GM18867 (cell line): ENCODE data around the gene SPACA4.

ENCODE experiments used
- ATAC-seq: cut with Tn5 transposase; IDR thresholded peaks from one replicate; pipeline ENCODE4 v1.9.1; 2021; ENCODE audit warnings: mild to moderate bottlenecking, moderate library complexity; ENCODE audit not compliant: unreplicated experiment

SPACA4 gene

DNA sequence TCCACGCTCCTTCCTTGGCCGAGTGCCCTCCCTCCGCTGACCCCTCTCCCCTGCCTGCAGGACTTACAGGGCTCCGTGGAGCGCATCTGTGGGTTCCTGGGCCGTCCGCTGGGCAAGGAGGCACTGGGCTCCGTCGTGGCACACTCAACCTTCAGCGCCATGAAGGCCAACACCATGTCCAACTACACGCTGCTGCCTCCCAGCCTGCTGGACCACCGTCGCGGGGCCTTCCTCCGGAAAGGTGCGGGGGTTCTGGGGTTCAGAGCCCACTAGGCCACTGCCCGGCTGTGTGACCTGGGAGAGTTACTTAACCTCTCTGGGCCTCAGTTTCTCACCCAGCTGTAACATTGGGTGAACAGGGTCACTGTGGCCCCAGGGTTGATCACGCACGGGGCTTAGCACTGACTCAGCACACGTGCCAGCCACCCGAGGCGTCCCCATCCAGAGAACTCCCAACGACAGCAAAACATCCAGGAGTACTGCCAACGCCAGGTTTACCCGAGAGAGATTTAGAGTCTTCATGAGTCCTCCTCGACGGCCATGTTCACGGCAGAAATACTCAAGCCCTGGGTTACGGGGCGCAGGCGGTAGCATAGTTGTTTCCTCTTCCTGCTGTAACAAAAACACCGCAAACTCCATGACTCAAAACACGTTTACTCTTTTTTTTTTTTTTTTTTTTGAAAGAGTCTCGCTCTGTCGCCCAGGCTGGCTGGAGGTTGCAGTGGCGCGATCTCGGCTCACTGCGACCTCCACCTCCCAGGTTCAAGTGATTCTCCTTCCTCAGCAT, 9.7 kb upstream of the SPACA4 start:
- ATAC-seq: no peak

DNA sequence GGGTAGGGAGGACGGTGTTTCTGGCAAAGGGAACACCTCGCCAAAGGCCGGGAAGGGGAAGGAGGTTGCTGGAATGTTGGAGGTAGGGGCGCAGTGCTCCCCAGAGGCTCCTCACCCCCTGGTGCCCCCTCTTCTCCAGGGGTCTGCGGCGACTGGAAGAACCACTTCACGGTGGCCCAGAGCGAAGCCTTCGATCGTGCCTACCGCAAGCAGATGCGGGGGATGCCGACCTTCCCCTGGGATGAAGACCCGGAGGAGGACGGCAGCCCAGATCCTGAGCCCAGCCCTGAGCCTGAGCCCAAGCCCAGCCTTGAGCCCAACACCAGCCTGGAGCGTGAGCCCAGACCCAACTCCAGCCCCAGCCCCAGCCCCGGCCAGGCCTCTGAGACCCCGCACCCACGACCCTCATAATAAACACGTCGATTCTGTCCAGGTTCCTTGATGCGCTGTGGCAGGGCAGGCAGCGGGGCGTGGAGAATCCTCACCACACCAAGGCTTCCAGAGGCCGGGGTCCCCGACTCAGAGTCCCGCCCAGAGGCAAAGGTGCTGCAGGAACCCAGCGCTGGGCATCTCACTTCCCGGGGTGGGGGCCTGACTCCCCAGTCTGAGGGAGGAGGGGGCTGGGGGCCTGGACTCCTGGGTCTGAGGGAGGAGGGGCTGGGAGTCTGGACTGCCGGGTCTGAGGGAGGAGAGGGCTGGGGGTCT, 7.4 kb upstream of the SPACA4 start:
- no peak for ATAC-seq

DNA sequence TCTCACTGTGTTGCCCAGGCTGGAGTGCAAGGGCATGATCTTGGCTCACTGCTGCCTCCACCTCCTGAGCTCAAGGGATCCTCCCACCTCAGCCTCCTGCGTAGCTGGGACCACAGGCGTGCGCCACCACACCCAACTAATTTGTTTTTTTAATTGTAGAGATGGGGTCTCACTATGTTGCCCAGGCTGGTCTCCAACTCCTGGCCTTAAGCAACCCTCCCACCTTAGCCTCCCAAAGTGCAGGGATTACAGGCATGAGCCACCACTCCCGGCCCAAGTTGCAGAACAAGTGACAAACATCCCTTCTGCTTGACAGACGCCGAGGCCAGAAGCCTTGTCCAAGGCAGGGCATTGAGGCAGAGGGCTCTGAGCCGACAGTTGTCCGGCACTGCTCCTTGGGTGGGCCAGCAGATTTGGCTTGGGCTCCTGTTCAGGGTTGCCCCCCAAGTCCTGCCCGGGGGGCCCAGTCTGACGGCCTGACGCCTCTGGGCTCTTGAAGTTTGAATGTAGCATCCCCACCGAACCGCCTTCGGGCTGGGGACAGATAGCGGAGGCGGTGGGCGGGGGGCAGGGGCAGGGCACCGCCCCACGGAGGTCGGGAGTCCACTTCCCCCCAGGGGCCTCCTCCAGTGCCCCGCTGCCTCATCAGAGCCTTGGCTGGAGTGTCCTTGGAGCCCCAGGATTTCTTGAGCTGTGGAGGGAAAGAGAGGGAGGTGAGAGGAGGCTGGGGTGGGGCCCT, 5.7 kb upstream of the SPACA4 start:
- no peak for ATAC-seq

DNA sequence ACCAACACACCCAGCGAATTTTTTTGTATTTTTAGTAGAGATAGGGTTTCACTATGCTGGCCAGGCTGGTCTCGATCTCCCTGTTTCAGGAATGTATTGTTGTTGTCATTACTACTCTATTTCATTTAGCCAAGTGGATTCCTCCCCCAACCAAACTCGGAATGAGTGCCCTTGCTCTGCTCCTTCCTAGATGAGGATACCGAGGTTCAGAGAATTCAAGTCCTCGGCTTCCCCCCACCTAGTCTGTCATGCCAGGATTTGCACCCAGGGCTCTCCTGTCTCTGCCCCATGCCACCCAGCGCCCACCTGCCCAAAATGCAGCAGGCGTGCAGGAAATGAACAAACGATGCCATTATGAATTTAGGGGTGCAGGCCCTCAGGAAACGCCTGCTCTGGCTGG, 3.5 kb upstream of the SPACA4 start:
- no peak for ATAC-seq

DNA sequence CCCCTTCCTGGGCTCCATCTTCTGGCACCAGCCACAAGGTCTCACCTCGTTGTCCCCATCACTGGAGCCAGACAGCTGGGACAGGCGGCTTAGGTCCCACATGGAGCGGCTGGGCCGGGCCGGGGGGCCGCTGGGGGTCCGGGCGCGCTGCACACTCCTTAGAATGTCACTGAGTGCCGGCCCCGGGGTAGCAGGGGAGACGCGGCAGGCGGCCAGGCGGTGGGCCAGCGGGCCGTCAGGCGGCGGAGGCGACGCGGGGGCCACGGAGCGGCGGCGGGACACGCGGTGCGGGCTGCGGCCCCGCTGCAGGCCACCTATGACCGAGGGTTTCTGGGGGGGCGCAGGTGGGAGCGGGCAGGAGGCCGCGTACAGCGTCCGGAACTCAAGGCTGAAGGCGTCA, 3.1 kb upstream of the SPACA4 start:
- ATAC-seq: no peak

DNA sequence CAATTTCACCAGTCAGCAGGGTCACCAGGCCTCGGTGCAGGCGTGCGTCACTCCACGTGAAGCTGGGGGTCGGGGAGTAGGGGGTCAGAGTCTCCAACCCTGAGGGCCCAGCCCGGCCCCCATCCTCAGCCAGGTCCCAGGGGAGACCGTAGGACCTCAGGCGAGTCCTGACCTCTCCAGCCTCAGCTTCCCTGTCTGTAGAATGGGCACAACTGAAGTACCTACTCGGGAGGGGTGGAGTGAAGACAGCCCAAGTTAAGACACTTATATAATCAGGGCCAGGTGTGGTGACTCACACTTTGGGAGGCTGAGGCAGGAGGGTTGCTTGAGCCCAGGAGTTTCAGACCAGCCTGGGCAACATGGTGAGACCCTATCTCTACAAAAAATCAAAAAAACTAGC, 2.7 kb upstream of the SPACA4 start:
- ATAC-seq: no peak

DNA sequence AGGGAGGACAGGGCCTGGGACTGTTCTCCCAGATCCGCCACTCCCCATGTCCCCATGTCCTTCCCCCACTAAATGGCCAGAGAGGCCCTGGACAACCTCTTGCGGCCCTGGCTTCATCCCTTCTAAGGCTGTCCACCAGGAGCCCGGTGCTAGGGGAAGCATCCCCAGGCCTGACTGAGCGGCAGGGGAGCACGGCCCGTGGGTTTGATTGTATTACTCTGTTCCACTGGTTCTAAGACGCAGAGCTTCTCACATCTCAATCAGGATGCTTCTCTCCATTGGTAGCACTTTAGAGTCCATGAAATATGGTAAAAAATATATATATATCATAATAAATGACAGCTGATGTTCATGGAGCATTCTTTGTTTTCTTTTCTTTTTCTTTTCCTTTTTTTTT, 815 bp downstream of the SPACA4 start:
- no peak for ATAC-seq

DNA sequence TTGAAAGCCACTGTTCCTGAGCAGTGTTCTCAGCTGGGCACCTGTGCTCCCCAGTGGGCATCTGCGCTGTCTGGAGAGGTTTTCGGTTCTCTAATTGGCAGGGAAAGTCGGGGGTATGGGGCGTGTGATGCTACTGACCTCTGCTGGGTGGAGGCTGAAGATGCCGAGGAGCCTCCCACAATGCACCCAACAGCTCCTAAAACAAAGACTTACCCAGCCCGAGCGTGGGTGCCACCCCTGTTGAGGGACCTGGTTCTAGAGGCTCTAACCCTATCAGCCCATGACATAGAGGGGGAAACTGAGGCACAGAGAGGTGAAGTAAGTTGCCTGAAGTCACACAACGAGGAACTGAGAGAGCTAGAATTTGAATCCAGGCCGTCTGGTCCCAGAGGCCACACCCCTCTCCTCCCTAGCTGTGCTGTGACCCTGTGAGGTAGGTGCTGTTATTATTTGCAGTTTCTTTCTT, 2.3 kb downstream of the SPACA4 start:
- ATAC-seq: peak; percentile 60

DNA sequence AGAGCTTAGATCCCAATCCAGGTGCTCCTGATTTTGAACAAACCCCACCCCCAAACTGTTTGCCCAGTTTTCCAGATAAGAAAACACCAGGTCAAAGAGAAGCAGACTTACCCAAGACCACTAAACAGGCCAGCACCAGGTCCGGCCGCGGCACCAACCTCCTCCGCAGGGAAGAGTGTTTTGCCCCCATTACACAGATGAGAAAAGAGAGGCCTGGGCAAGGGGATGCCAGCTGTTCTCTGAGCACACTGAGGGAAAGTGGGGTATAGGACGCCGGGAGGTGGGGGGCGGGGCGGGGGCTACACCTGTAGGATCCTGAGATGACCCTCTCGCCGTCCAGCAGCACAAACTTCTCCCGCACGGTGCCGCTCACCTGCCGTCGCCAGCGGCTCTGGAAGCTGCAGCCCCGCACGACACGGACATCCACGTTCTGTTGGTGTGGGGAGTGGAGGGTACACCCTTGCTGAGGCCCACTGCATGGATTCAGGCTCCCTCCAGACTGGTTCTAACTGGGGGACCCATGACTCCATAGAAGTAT, 3.1 kb downstream of the SPACA4 start:
- no peak for ATAC-seq

DNA sequence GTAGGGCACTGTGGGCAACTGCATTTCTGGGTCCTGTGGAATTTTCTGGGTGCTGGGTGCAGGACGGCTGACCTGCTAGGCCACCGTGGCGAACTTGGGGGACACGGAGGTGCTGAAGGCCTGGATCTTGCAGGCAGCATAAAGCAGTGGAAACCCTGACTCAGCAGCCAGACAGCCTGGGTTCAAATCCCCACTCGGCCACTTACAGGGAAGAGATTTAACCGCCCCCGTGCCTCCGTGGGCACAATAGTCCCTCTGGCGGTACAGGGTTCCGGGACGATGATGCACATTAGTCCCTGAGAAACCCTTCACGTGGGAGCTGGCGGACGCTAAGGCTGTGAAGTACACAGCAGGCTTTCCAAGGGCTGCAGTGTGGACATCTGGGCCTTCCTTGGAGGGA, 5.3 kb downstream of the SPACA4 start:
- no peak for ATAC-seq

DNA sequence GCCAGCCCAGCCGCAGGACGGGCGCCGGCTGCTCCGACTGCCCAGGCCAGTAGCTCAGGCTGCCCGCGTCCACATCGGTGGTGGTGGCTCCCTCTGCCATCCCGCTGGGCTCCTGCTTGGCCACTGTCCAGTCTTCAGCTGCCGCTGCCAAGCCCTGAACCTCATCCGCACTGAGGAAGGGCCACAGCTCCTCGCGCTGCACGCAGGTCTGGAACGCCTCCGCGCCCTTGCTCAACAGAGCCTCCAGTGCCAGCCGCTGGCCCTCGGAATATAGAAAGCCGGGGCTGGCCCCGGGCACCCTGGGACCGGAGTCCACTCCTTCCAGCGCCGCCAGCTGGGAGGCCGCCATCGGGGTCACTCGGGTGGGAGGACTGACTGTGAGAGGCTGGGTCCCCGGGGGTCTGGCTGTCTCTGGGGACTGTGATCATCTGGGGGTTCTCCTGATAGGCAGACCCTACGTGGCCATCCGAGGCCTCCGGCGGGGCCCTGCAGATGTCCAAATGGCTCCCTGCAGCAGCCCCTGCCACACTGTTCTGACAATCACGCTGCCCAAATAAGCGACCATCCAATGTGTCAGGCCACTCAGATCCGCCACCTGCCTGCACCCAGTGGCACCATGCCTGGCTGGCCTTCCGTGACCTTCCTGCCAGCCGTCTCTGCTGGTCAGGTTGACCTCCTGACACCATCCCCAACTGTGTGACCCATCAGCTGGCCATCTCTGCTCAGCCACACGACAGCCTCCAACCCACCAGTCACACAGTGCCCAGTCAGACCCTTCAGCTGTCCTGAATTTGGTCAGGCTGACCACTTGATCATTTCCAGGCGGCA, 6.7 kb downstream of the SPACA4 start:
- no peak for ATAC-seq

DNA sequence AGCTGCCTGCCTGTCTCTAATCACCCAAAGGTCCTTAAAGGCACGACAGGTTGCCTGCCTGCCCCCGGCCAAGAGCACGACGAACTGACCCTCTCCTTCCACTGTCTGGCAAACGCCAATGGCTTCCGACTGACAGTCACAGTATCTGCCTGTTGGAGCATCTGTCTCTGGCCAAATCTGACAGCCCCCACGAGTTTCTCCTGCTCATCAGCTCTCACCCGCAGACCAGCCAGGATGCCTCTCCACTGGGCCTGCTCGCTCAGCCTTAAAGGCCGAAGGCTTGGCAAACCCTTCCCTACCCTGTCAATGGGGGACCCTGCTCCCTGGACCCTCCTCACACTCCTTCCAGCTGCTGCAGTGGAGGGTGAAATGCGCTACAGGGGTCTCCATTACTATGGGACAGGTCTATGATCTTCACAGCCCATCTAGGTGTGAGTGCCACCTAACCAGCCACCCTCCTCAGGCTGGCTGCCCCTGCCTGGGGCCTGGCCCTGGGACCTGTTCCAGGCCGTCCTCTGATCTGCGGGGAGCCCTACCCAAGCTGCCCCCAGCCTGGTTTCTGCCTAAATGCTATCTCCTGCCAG, 7.4 kb downstream of the SPACA4 start:
- ATAC-seq: no peak

DNA sequence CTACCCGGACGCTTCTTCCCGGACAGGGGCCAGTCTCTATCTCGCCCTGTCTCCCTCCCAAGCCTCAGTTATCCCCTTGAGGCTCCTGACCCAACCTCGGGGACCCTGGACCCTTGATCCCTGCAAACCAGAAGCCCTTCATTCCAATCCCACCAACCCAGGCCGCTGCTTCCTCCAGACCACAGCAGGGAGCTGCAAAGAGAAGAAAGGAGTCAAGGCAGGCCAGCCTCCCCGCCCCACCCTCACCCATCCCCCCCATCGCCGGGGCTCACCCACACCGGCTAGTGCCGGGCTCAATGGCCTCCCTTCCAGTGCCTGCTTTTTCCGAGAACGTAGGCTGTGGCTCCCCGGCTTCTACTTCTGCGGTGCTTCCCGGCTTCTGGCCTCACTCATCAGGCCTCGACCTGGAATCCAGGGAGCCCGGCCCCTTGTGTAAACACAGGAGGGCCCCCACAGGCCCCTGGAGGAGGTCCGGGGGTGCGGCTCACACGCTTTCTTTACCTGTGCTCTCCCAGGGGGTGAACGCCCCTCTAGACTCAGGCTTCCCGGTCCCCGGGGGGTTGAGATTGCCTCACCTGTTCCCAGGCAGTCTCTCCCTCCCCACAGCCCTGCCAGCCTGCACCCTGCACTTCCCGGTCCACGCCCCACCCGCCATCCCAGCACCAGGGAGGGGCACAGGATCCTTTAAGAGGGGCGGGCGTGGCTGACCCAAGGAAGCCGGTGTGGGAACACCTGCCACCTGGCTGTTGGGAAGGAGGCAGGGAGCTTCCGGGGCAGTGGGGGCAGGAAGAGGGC, 8.1 kb downstream of the SPACA4 start, which contains the start of gene FAM83E:
TSS of gene FAM83E (minus strand) at position 641 of the 795 bp plus-strand sequence. CDS start 1,704 bp downstream, outside the sequence.
- ATAC-seq: no peak

DNA sequence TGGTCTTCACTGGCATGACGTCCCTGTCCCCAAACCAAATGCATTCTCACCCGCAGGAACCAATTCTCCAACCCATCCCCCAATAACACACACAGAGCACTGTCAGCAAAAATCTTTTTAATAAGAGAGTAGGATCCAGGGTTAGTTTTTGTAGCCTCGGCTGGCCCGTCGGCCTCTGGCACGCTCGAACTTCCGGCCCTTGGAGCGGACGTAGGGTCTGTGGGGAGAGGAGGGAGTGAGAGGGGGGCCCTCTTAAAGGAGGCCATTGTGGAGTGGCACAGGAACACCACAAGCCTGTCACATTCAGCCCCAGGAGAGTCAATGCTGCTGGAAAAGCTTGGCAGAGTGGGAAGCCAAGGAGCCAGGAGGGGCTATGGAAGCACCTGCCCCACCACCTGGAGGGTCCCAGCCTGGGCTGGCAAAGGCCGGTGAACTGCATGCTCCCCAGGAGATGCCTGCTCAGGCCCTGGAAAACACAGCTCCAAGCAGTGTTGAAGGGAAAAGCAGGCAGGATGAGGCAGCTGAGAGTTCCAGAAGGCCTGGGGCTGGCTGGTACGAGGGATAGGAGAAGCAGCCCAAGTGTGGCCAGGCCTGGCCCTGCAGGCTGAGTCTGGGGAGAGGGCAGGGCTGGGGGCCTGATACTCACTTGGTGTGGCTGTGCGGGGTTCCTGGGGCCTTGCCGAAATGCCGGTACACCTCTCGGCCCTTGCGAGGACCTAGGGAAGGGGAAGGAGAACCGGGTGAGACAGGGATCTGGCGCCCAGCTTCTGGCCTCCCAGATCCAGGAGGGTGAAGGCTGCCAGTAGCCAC, 8.9 kb downstream of the SPACA4 start:
- ATAC-seq: no peak

DNA sequence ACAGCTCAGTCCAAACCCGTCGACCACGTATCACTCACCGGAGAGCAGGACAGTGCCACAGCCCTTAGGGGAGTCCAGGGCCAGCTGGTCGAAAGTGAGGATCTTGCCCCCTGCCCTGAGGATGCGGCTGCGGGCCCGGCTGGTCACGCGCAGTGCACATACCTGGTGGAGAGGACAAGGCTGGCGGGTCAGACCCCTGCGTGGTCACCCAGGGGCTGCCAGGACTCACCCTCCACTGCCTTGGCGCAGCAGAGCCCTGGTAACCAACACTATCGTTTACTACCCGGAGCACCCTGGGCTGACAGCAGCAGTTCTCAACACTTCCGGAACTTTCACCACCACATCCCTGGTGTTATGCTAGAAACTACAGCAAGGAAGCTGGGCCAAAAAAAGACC, 9.5 kb downstream of the SPACA4 start:
- no peak for ATAC-seq

DNA sequence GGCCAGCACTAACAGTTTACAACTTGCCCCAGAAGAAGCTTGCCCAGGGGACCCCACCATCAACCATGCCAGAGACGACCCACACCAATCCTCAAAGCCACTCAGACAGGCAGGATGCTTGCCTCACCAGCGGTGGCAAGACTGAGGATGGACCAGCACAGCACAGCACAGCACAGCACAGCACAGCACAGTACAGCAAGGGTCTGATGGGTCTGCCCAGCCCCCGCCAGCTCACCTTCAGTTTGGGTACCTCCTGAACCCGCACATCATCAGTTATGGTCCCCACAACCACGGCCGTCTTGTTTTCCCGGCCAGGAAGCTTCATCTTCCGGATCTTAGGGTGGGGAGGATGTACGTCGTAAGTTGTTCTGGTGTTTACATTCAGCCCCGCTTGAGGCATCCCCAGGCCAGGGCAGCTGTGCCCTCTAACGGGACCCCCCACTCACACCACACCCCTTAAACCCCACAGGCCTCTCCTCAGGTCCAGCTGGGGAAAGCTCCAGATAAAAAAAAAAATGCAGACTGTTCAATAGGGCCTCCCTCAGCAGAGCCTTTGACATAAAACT, 10.0 kb downstream of the SPACA4 start:
- no peak for ATAC-seq

DNA sequence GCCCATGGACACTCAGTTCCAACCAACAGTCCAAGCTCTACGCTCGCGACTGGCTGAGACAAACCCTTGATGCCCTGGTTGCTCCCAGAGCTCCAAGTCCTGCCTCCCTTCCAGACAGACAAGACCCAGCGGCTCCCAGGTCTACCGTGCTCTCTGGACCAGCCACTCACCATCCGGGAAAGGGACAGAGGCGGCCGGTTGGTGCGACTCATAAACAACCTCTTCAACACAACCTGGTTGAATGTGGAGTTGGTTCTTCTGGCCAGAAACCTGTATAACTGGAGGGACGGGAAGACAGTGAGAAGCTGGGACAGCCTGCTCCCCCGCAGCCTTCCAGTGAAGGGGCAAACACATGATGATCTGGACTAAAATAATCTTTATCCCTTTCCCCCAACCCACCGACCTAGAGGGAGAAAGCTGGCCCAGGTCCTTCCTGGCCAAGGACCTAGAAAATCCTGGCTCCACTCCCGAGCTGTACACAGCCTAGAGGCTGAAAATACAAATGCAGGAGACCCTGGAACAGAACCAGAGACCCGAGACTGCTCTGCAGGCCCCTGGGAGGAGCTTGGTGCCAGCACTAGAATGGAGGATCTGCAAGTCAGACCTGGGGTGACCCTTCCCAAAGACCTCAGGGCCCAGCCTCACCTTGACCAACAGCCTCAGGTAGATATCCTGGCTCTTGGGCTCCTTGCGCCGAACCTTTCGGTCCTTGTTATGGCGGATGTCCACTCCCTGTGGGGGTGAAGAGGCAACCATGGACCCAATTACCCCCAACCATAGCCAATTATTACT, 10.8 kb downstream of the SPACA4 start:
- ATAC-seq: no peak
